Measurements from ENCODE around the gene PCK1. TPM values are rescaled to one million over a fixed set of nuclear protein-coding genes. Genes with fewer than 3 reads are reported as not detected.

PCK1 gene
- total and polyA plus RNA-seq, 9 donors, result 0.30 to 133 (median 1.9) TPM

GRCh38 chr20:57537822-57538221, 23.1 kb upstream of the PCK1 start:
- no peaks in the 10 kb centered on the region for H3K4me1 ChIP-seq (ENCODE audit: insufficient read depth)
- H3K27ac ChIP-seq, result no peak overlapping the region
- H3K36me3 ChIP-seq, result no peaks in the 10 kb centered on the region
- no peak for TF ChIP-seq EP300 (IDR thresholded peaks at IDR 0.05)
- TF ChIP-seq POLR2A (IDR thresholded peaks at IDR 0.05), result no peak
- no peak for TF ChIP-seq CTCF (IDR thresholded peaks at IDR 0.05)
- H3K9me3 ChIP-seq, result peaks cover 0 to 10% of the 10 kb centered on the region in 2 donors
- DNase-seq, result no peak
- no peaks in the 10 kb centered on the region for H3K27me3 ChIP-seq
- intact Hi-C loops (cut with DNase I), result no loop called here
- H3K4me3 ChIP-seq, result no peak overlapping the region
- WGBS, 3 donors, result 86 to 92% (median 86%) methylated on average over 2 of the region's 2 CpGs

GRCh38 chr20:57539889-57540288, 21.0 kb upstream of the PCK1 start:
- Histone ChIP-seq H3K27ac (no peak overlapping the region), H3K9me3 (peaks cover 0 to 10% of the 10 kb centered on the region in 2 donors), H3K4me3 (no peak overlapping the region), H3K36me3 (no peaks in the 10 kb centered on the region), H3K4me1 (ENCODE audit: insufficient read depth) (no peaks in the 10 kb centered on the region), H3K27me3 (no peaks in the 10 kb centered on the region)
- 70 to 80% (median 79%) methylated on average over 12 of the region's 12 CpGs for WGBS, 3 donors
- no peak for DNase-seq
- intact Hi-C loops (cut with DNase I), result no loop called here
- no peak for TF ChIP-seq POLR2A (IDR thresholded peaks at IDR 0.05)
- TF ChIP-seq CTCF (IDR thresholded peaks at IDR 0.05), result no peak
- TF ChIP-seq EP300 (IDR thresholded peaks at IDR 0.05), result no peak

- H3K4me1 ChIP-seq (ENCODE audit: insufficient read depth), result no peaks in the 10 kb centered on the region
- DNase-seq, result no peak
- H3K27me3 ChIP-seq, result no peaks in the 10 kb centered on the region
- 51 to 62% (median 58%) methylated on average over 17 of the region's 17 CpGs for WGBS, 3 donors
- H3K36me3 ChIP-seq, result no peaks in the 10 kb centered on the region
- H3K27ac ChIP-seq, result no peak overlapping the region
- peaks cover 0 to 10% of the 10 kb centered on the region in 2 donors for H3K9me3 ChIP-seq
- TF ChIP-seq CTCF (IDR thresholded peaks at IDR 0.05), result no peak
- no peak for TF ChIP-seq POLR2A (IDR thresholded peaks at IDR 0.05)
- no peak for TF ChIP-seq EP300 (IDR thresholded peaks at IDR 0.05)
- intact Hi-C loops (cut with DNase I), result no loop called here
- no peak overlapping the region for H3K4me3 ChIP-seq
Observed at GRCh38 chr20:57540890-57541580, 19.9 kb upstream of the PCK1 start.

- H3K9me3 ChIP-seq, result peaks cover 0 to 2% of the 10 kb centered on the region in 2 donors
- H3K4me3 ChIP-seq, result no peak overlapping the region
- DNase-seq, result no peak
- H3K36me3 ChIP-seq, result no peaks in the 10 kb centered on the region
- no peaks in the 10 kb centered on the region for H3K4me1 ChIP-seq (ENCODE audit: insufficient read depth)
- WGBS, 3 donors, result 67 to 93% (median 84%) methylated on average over 2 of the region's 2 CpGs
- no peak overlapping the region for H3K27ac ChIP-seq
- intact Hi-C loops (cut with DNase I), result no loop called here
- TF ChIP-seq EP300 (IDR thresholded peaks at IDR 0.05), result no peak
- no peak for TF ChIP-seq POLR2A (IDR thresholded peaks at IDR 0.05)
- TF ChIP-seq CTCF (IDR thresholded peaks at IDR 0.05), result no peak
- H3K27me3 ChIP-seq, result no peaks in the 10 kb centered on the region
Observed at GRCh38 chr20:57543754-57544153, 17.2 kb upstream of the PCK1 start.

All from ovary (tissue), 9 donors.